Measurements from ENCODE around the gene PRR12.

Gene PRR12

GRCh38 chr19:49615861-49616260 is 24.9 kb downstream of the PRR12 start (continued):
- TF ChIP-seq ZNF148 (tag by site-specific recombination; IDR thresholded peaks at IDR 0.05; ENCODE audit: borderline replicate concordance) = no peak
- no peak for TF ChIP-seq HOXC10 (CRISPR knock-in tag; IDR thresholded peaks at IDR 0.05)
- TF ChIP-seq ZBTB7A (tag by site-specific recombination; IDR thresholded peaks at IDR 0.05; ENCODE audit: low read depth) = no peak

GRCh38 chr19:49616532-49616931 is 25.6 kb downstream of the PRR12 start:
- ChIA-PET POLR2A (interaction anchor here (0.5 to 2.1 kb wide), 2 partner anchors 23 to 24 kb away, joined by 4 to 9 read pairs; no protein-coding TSS in a partner anchor), CTCF (interaction anchor here (1.0 kb wide), 2 partner anchors 55 to 70 kb away, joined by 3 to 4 read pairs; no protein-coding TSS in a partner anchor)
- Histone ChIP-seq H3K9me3 (ENCODE audit: control insufficient read depth, insufficient read depth, low read depth, low read length) (no peaks in the 10 kb centered on the region), H3K27ac (ENCODE audit: extremely low read depth, low read depth, low read length) (no peak overlapping the region), H3K36me3 (ENCODE audit: control insufficient read depth in 2 of 2, insufficient read depth in 1 of 2, low read length in 2 of 2) (peaks cover 66 to 74% of the 10 kb centered on the region in 2 experiments), H3K4me3 (ENCODE audit: low read depth, low read length) (no peak overlapping the region), H3K4me1 (ENCODE audit: control insufficient read depth, insufficient read depth, low read length) (no peaks in the 10 kb centered on the region)
- no peak for TF ChIP-seq BCL6B (tag by site-specific recombination; IDR thresholded peaks at IDR 0.05)
- TF ChIP-seq HOXA7 (CRISPR knock-in tag; IDR thresholded peaks at IDR 0.05; ENCODE audit: borderline replicate concordance) = no peak
- TF ChIP-seq ZNF473 (tag by site-specific recombination; IDR thresholded peaks at IDR 0.05) = no peak
- no peak for TF ChIP-seq REST (tag by site-specific recombination; IDR thresholded peaks at IDR 0.05)
- TF ChIP-seq ZBTB11 (tag by site-specific recombination; conservative IDR thresholded peaks at IDR 0.05; ENCODE audit: low read depth) = no peak
- no peak for TF ChIP-seq OSR2 (tag by site-specific recombination; IDR thresholded peaks at IDR 0.05)
- no peak for TF ChIP-seq ZNF555 (tag by site-specific recombination; conservative IDR thresholded peaks at IDR 0.05)
- TF ChIP-seq ZNF660 (tag by site-specific recombination; IDR thresholded peaks at IDR 0.05) = no peak
- TF ChIP-seq ZNF747 (tag by site-specific recombination; IDR thresholded peaks at IDR 0.05) = no peak
- TF ChIP-seq ZSCAN16 (tag by site-specific recombination; IDR thresholded peaks at IDR 0.05) = no peak
- no peak for TF ChIP-seq GFI1B (tag by site-specific recombination; IDR thresholded peaks at IDR 0.05)
- no peak for TF ChIP-seq ZNF114 (tag by site-specific recombination; IDR thresholded peaks at IDR 0.05)
- no peak for TF ChIP-seq KLF10 (tag by site-specific recombination; IDR thresholded peaks at IDR 0.05)

Data from HEK293 (cell line).